WERI-Rb-1 (cell line): Measurements from ENCODE around the gene ERMARD.
A peak's percentile ranks its signal among the peaks of the same experiment; 100 is the strongest.

Experiments
- DNase-seq: peaks from one replicate; pipeline ENCODE4 v3.0.0-alpha.2; 2020
- H3K27ac ChIP-seq: fragments of 250-450 bp; sonication (Bioruptor Pico); 2 replicates; pipeline ENCODE4 v1.5.1; 2020; ENCODE audit warnings: mild to moderate bottlenecking, moderate library complexity
- H3K27me3 ChIP-seq: fragments of 250-450 bp; sonication (Bioruptor Pico); 2 replicates; pipeline ENCODE4 v1.5.1; 2021; ENCODE audit warnings: mild to moderate bottlenecking, low read depth, moderate library complexity; ENCODE audit not compliant: insufficient read depth, severe bottlenecking
- H3K36me3 ChIP-seq: fragments of 250-450 bp; sonication (Bioruptor Pico); 2 replicates; pipeline ENCODE4 v1.5.1; 2020; ENCODE audit warnings: mild to moderate bottlenecking, moderate library complexity
- H3K4me3 ChIP-seq: 2 replicates; pipeline ENCODE4 v1.5.1; 2011; ENCODE audit warnings: low read depth, mild to moderate bottlenecking, control low read depth, low read length
- H3K9me3 ChIP-seq: fragments of 250-450 bp; sonication (Bioruptor Pico); 2 replicates; pipeline ENCODE4 v1.5.1; 2021; ENCODE audit warnings: mild to moderate bottlenecking, moderate library complexity; ENCODE audit not compliant: severe bottlenecking
- TF ChIP-seq, protein P1 (sequence below): IDR thresholded peaks from 2 replicates; pipeline ENCODE4 v1.5.1; 2011; ENCODE audit warnings: low read depth, mild to moderate bottlenecking, control low read depth, inconsistent platforms, low read length

ERMARD gene

DNA sequence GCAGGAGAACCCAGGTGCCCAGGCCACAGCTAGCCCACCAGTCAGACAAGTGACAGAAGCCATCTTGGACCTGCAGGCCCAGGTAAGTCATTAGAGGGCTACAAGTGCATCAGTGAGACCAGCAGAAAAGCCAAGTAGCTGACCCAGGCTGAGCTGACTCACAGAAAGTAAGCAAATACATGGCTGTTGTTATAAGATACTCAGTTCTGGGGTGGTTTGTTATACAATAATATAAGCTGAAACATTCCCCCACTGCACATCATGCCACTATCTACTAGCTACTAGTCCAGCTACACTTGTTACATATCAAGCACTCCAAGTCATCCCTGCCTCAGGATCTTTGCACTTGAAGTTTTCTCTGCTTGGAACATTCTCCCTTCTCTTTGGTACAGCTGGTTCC, 10.1 kb upstream of the ERMARD start:
- Histone ChIP-seq H3K36me3 (no peaks in the 10 kb centered on the region), H3K27ac (no peak overlapping the region), H3K4me3 (no peak overlapping the region), H3K27me3 (no peaks in the 10 kb centered on the region), H3K9me3 (no peaks in the 10 kb centered on the region)
- no peak for DNase-seq
- TF ChIP-seq, protein P1, sequence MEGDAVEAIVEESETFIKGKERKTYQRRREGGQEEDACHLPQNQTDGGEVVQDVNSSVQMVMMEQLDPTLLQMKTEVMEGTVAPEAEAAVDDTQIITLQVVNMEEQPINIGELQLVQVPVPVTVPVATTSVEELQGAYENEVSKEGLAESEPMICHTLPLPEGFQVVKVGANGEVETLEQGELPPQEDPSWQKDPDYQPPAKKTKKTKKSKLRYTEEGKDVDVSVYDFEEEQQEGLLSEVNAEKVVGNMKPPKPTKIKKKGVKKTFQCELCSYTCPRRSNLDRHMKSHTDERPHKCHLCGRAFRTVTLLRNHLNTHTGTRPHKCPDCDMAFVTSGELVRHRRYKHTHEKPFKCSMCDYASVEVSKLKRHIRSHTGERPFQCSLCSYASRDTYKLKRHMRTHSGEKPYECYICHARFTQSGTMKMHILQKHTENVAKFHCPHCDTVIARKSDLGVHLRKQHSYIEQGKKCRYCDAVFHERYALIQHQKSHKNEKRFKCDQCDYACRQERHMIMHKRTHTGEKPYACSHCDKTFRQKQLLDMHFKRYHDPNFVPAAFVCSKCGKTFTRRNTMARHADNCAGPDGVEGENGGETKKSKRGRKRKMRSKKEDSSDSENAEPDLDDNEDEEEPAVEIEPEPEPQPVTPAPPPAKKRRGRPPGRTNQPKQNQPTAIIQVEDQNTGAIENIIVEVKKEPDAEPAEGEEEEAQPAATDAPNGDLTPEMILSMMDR: no peak

DNA sequence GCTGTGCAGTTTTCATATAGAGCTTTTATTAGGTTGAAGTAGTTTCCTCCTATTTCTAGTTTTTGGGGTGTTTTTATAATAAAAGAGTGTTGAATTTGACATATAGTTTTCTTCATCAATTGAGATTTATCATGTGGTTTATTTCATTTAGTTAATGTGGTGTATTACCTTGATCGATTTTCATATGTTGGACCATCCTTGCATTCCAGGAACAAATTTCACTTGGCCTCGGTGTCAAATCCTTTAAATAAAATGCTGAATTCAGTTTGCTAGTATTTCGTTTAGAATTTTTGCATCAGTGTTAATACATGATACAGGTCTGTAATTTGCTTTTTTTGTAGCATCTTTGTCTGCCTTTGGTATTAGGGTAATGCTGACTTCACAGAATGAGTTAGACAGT, 6.0 kb upstream of the ERMARD start:
- no peaks in the 10 kb centered on the region for H3K36me3 ChIP-seq
- no peak overlapping the region for H3K27ac ChIP-seq
- no peak for DNase-seq
- TF ChIP-seq, protein P1: no peak
- H3K4me3 ChIP-seq: no peak overlapping the region
- H3K27me3 ChIP-seq: no peaks in the 10 kb centered on the region
- H3K9me3 ChIP-seq: no peaks in the 10 kb centered on the region

DNA sequence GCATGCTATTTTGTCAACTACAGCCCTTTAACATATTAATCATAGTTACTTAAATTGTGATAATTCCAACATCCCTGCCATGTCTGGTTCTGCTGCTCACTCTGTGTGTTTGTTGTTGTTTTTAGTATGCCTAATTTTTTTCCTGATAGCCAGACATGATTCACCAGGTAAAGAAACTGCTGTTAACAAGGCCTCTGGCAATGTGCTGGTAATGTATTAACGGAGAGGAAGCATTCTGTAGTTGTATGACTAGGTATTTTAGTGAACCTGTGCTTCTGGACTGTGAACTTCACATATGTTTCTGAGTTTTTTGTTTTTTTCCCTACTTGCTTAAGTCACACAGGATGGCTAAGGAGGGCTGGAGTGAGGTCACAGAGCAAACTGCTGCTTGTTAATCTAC, 4.9 kb upstream of the ERMARD start:
- DNase-seq: no peak
- Histone ChIP-seq H3K9me3 (no peaks in the 10 kb centered on the region), H3K36me3 (no peaks in the 10 kb centered on the region), H3K4me3 (no peak overlapping the region), H3K27ac (no peak overlapping the region), H3K27me3 (no peaks in the 10 kb centered on the region)
- TF ChIP-seq, protein P1: no peak

DNA sequence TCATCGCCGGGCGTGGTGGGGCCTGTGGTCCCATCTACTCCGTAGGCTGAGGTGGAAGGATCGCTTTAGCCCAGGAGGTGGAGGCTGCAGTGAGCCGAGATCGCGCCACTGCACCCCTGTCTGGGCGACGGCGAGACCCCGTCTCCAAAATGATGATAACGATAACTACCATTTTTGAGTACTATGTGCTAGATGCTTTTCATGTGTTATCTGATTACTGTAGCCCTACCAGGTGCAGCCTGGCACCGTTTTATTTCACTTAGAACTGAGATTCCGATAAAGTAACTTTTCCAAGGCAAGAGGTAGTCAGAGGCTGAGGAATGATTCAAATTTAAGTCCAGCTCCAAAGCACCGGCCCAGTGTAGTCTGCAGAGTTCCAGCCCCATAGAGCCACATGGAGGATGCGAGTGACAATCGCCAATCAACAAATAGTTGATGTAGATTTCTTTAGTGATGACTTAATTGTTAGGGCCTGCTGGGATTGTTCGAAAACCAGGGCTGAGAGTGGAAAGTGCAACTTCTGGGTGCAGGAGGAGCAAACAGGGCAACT, 727 bp downstream of the ERMARD start:
- DNase-seq: no peak
- Histone ChIP-seq H3K4me3 (peak overlapping the region; percentile 76), H3K36me3 (no peaks in the 10 kb centered on the region), H3K27ac (peak overlapping the region; percentile 98), H3K9me3 (no peaks in the 10 kb centered on the region), H3K27me3 (no peaks in the 10 kb centered on the region)
- TF ChIP-seq, protein P1: no peak

DNA sequence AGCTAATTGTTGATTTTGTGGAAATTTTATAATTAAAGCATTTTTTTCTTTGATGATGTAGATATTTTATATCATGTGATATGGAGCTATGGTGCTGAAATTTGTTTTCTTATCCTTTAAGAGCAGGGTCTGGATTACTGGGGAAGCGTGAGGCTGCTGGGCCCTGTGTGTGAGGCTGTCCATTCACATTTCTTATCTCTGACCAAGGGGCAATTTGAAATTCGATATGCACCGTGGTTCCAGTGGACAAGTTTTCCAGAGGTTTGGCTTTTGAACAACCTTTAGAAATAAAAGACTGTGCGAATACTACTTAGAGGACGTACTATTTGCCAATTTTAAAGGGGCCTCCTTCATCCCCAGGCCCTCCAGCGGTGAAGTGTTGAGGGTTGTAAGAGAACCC, 3.7 kb downstream of the ERMARD start:
- TF ChIP-seq, protein P1: no peak
- Histone ChIP-seq H3K27me3 (no peaks in the 10 kb centered on the region), H3K27ac (no peak overlapping the region), H3K9me3 (no peaks in the 10 kb centered on the region), H3K36me3 (peaks cover 7% of the 10 kb centered on the region; the same call in 1 of the 2 replicates), H3K4me3 (no peak overlapping the region)
- DNase-seq: no peak

DNA sequence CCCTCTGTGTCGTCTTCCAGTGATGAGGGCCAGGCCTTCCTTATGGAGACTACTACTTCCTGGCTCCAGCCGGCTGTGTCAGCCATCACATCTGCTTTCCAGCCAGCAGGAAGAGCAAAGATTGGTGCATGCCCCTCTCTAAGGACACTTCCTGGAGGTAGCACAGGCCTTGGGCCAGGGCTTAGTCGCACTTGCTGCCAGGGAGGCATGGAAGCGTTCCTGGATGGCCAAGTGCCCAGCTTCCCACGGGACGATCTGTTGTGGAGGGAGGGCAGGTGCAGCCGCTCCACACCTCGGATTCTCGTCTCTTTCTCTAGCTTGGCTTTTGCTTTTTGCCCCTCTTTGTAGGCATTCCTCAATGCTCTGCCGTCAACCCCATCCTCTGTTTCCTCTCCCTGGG, 11.9 kb downstream of the ERMARD start:
- TF ChIP-seq, protein P1: no peak
- no peak overlapping the region for H3K27ac ChIP-seq
- H3K36me3 ChIP-seq: peaks cover 6% of the 10 kb centered on the region
- no peaks in the 10 kb centered on the region for H3K27me3 ChIP-seq
- no peaks in the 10 kb centered on the region for H3K9me3 ChIP-seq
- H3K4me3 ChIP-seq: no peak overlapping the region
- DNase-seq: no peak
